Measurements from ENCODE around the gene PALD1. TPM values are rescaled to one million over a fixed set of nuclear protein-coding genes. Genes with fewer than 3 reads are reported as not detected.

Gene PALD1
- total RNA-seq, 1 experiment from 2014 or later, result 33.1 TPM

DNA sequence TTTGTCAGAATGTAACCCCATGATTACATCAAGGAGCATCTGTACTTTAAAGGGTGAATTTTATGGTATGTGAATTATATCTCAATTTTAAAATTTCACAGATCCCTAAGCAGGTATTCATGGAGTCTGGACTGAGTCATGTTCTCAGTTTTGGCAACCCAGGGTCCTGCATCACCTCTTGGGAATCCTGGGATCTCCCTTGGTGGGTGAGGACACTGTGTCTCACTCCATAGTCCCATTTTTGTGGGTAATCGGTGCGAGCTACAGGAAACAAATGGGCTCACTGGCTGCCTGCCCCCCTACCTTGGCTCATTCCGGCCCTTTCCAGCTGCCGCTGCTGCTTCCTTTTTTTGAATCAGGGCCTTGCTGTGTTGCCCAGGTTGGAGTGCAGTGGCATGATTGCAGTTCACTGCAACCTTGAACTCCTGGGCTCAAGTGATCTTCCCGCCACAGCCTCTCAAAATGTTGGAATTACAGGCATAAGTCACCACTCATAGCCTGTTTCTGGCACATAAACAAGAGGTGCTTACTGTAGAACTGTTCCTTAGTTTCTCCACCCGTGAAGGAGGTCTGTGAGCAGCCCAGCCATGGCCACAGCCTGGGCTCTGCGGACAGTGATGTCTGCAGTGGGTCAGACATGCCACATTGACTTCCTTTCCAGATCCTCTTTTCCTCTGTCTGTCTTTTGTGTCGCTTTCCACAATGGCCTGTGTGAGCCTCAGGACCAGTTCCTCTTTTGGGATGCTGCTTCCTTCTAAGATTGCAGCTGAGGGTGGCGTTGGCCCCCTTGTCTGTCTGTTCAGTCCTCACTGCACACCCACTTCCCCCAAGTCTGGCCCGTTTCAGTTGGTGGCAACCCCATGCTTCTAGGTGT lies 14.5 kb downstream of the PALD1 start:
- no peak for ATAC-seq
- Histone ChIP-seq H3K27me3 (ENCODE audit: insufficient read depth, low read length) (no peaks in the 10 kb centered on the region), H2AFZ (ENCODE audit: low read depth, low read length, poor library complexity, severe bottlenecking) (no peak overlapping the region), H3K27ac (ENCODE audit: low read depth, low read length) (no peak overlapping the region), H3K4me1 (ENCODE audit: control insufficient read depth in 1 of 2, insufficient read depth in 2 of 2, low read length in 2 of 2) (peaks cover 0 to 8% of the 10 kb centered on the region in 2 experiments; a peak in 1 of 4 replicates), H3K9me3 (ENCODE audit: control insufficient read depth in 1 of 2, insufficient read depth in 1 of 2, low read depth in 1 of 2, low read length in 2 of 2) (no peaks in the 10 kb centered on the region), H3K79me2 (ENCODE audit: insufficient read depth, low read length) (peaks cover 96% of the 10 kb centered on the region), H3K9me2 (ENCODE audit: insufficient read depth) (no peaks in the 10 kb centered on the region), H3K9ac (ENCODE audit: low read length) (no peak overlapping the region), H3K4me2 (ENCODE audit: low read length) (no peak overlapping the region), H3K4me3 (replicated peaks in 1 of 2; ENCODE audit: low read depth in 1 of 2, low read length in 2 of 2) (no peak overlapping the region), H4K20me1 (ENCODE audit: insufficient read depth) (peaks cover 9% of the 10 kb centered on the region; the same call in 1 of the 2 replicates), H3K36me3 (ENCODE audit: control insufficient read depth in 1 of 2, insufficient read depth in 2 of 2, low read length in 2 of 2) (no peaks in the 10 kb centered on the region; a peak in 1 of 4 replicates)
- TF ChIP-seq YY1 (IDR thresholded peaks at IDR 0.05; ENCODE audit: extremely low read depth, insufficient replicate concordance, low read depth, low read length), result no peak
- TF ChIP-seq EZH2 (IDR thresholded peaks at IDR 0.05), result no peak
- TF ChIP-seq, protein P1, sequence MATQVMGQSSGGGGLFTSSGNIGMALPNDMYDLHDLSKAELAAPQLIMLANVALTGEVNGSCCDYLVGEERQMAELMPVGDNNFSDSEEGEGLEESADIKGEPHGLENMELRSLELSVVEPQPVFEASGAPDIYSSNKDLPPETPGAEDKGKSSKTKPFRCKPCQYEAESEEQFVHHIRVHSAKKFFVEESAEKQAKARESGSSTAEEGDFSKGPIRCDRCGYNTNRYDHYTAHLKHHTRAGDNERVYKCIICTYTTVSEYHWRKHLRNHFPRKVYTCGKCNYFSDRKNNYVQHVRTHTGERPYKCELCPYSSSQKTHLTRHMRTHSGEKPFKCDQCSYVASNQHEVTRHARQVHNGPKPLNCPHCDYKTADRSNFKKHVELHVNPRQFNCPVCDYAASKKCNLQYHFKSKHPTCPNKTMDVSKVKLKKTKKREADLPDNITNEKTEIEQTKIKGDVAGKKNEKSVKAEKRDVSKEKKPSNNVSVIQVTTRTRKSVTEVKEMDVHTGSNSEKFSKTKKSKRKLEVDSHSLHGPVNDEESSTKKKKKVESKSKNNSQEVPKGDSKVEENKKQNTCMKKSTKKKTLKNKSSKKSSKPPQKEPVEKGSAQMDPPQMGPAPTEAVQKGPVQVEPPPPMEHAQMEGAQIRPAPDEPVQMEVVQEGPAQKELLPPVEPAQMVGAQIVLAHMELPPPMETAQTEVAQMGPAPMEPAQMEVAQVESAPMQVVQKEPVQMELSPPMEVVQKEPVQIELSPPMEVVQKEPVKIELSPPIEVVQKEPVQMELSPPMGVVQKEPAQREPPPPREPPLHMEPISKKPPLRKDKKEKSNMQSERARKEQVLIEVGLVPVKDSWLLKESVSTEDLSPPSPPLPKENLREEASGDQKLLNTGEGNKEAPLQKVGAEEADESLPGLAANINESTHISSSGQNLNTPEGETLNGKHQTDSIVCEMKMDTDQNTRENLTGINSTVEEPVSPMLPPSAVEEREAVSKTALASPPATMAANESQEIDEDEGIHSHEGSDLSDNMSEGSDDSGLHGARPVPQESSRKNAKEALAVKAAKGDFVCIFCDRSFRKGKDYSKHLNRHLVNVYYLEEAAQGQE (IDR thresholded peaks at IDR 0.05; ENCODE audit: low read depth), result no peak
- TF ChIP-seq, protein P2, sequence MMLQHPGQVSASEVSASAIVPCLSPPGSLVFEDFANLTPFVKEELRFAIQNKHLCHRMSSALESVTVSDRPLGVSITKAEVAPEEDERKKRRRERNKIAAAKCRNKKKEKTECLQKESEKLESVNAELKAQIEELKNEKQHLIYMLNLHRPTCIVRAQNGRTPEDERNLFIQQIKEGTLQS (IDR thresholded peaks at IDR 0.05), result no peak
- no peak for TF ChIP-seq EZH2phosphoT487 (IDR thresholded peaks at IDR 0.05; ENCODE audit: borderline replicate concordance)
- TF ChIP-seq EGR1 (IDR thresholded peaks at IDR 0.05; ENCODE audit: low read depth), result no peak
- TF ChIP-seq POLR2A (IDR thresholded peaks at IDR 0.05; ENCODE audit: borderline replicate concordance, extremely low read depth, insufficient read depth, insufficient read length), result no peak
- TF ChIP-seq, protein P3, sequence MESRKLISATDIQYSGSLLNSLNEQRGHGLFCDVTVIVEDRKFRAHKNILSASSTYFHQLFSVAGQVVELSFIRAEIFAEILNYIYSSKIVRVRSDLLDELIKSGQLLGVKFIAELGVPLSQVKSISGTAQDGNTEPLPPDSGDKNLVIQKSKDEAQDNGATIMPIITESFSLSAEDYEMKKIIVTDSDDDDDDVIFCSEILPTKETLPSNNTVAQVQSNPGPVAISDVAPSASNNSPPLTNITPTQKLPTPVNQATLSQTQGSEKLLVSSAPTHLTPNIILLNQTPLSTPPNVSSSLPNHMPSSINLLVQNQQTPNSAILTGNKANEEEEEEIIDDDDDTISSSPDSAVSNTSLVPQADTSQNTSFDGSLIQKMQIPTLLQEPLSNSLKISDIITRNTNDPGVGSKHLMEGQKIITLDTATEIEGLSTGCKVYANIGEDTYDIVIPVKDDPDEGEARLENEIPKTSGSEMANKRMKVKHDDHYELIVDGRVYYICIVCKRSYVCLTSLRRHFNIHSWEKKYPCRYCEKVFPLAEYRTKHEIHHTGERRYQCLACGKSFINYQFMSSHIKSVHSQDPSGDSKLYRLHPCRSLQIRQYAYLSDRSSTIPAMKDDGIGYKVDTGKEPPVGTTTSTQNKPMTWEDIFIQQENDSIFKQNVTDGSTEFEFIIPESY (IDR thresholded peaks at IDR 0.05; ENCODE audit: extremely low read depth, insufficient replicate concordance, low read length), result no peak
- TF ChIP-seq JUND (IDR thresholded peaks at IDR 0.05), result no peak
- TF ChIP-seq TCF7L2 (IDR thresholded peaks at IDR 0.05; ENCODE audit: borderline replicate concordance, extremely low read depth, insufficient read depth, insufficient read length), result no peak
- no peak for TF ChIP-seq SP1 (IDR thresholded peaks at IDR 0.05; ENCODE audit: low read depth)
- TF ChIP-seq ZFX (IDR thresholded peaks at IDR 0.05), result no peak
- TF ChIP-seq ZNF274 (IDR thresholded peaks at IDR 0.05; ENCODE audit: low read depth, low read length), result no peak
- TF ChIP-seq RAD21 (IDR thresholded peaks at IDR 0.05; ENCODE audit: low read depth), result no peak
- TF ChIP-seq SIN3A (IDR thresholded peaks at IDR 0.05; ENCODE audit: low read depth), result no peak
- TF ChIP-seq CEBPB (IDR thresholded peaks at IDR 0.05; ENCODE audit: low read depth), result no peak
- TF ChIP-seq, protein P4, sequence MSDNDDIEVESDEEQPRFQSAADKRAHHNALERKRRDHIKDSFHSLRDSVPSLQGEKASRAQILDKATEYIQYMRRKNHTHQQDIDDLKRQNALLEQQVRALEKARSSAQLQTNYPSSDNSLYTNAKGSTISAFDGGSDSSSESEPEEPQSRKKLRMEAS (IDR thresholded peaks at IDR 0.05), result no peak
- TF ChIP-seq SRF (IDR thresholded peaks at IDR 0.05; ENCODE audit: low read depth), result no peak
- TF ChIP-seq, protein P5, sequence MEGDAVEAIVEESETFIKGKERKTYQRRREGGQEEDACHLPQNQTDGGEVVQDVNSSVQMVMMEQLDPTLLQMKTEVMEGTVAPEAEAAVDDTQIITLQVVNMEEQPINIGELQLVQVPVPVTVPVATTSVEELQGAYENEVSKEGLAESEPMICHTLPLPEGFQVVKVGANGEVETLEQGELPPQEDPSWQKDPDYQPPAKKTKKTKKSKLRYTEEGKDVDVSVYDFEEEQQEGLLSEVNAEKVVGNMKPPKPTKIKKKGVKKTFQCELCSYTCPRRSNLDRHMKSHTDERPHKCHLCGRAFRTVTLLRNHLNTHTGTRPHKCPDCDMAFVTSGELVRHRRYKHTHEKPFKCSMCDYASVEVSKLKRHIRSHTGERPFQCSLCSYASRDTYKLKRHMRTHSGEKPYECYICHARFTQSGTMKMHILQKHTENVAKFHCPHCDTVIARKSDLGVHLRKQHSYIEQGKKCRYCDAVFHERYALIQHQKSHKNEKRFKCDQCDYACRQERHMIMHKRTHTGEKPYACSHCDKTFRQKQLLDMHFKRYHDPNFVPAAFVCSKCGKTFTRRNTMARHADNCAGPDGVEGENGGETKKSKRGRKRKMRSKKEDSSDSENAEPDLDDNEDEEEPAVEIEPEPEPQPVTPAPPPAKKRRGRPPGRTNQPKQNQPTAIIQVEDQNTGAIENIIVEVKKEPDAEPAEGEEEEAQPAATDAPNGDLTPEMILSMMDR (IDR thresholded peaks at IDR 0.05 in 2 of 3, conservative IDR thresholded peaks at IDR 0.05 in 1 of 3; ENCODE audit: borderline replicate concordance in 1 of 3, insufficient read depth in 1 of 3, low read depth in 2 of 3, low read length in 2 of 3), result no peak
- BruUV-seq (replicated peaks), result no TSS peak
- POLR2A ChIA-PET, result no interaction called here
- RAD21 ChIA-PET (ENCODE audit: low non-redundant PET in 1 of 2, low total read pairs in 2 of 2, uncharacterized antibody in 2 of 2, unreplicated experiment in 2 of 2), result no interaction called here
- intact Hi-C loops (cut with micrococcal nuclease), result no loop called here
- DNase-seq (ENCODE audit: low read depth, low spot score), result no peak
- CTCF ChIA-PET, result interaction anchor here (0.6 kb wide), 1 partner anchor 384 kb away, joined by 3 read pairs; no protein-coding TSS in a partner anchor

All from HCT116 (cell line).